A549 (cell line): ENCODE data around the gene ANO10.

Experiments
- CTCF ChIP-seq: fragments of >200 bp; sonication (Bioruptor Twin); formaldehyde crosslinking; IDR thresholded peaks from 3 replicates; pipeline ENCODE4 v1.5.1; 2016
- POLR2A ChIP-seq: IDR thresholded peaks from 2 replicates; pipeline ENCODE4 v1.6.1; 2012; ENCODE audit warnings: mild to moderate bottlenecking, low read length

- TF ChIP-seq POLR2A (no peak), CTCF (no peak)
These were observed 3.0 kb upstream of the ANO10 start for GRCh38 chr3:43624619-43625305.
